Measurements from ENCODE around the gene TTPAL. TPM values are rescaled to one million over a fixed set of nuclear protein-coding genes. Genes with fewer than 3 reads are reported as not detected.

Gene TTPAL
- total RNA-seq, 2 donors from 2014 or later = 18.3 to 19.4 TPM

DNA sequence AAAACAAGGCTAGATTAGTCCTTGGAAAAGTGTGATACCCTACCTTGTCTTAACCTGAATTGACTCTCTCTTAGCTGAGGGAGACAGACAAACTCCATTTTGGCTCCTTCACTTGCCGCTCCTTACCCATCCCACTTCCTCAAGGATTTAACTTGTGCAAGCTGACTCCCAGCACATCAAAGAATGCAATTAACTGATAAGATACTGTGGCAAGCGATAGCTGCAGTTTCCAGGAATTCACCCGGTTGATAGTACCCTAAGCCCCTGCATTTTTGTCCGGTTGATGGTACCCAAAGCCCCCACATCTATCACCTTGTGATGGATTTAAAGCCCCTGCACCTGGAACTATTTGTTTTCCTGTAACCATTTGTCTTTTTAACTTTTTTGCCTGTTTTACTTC is 48.1 kb downstream of the TTPAL start:
- no peaks in the 10 kb centered on the region for H3K4me1 ChIP-seq (ENCODE audit: control insufficient read depth, insufficient read depth, low read length)
- Mint-ChIP-seq H3K4me3 (peak overlapping the region; percentile 92), H3K4me1 (peaks cover 60% of the 10 kb centered on the region), H3K27ac (peak overlapping the region; percentile 95), H3K36me3 (ENCODE audit: low read depth) (peaks cover 10% of the 10 kb centered on the region), H3K27me3 (ENCODE audit: insufficient read depth) (no peaks in the 10 kb centered on the region), H3K9me3 (peaks cover 14% of the 10 kb centered on the region)
- TF ChIP-seq, protein P1, sequence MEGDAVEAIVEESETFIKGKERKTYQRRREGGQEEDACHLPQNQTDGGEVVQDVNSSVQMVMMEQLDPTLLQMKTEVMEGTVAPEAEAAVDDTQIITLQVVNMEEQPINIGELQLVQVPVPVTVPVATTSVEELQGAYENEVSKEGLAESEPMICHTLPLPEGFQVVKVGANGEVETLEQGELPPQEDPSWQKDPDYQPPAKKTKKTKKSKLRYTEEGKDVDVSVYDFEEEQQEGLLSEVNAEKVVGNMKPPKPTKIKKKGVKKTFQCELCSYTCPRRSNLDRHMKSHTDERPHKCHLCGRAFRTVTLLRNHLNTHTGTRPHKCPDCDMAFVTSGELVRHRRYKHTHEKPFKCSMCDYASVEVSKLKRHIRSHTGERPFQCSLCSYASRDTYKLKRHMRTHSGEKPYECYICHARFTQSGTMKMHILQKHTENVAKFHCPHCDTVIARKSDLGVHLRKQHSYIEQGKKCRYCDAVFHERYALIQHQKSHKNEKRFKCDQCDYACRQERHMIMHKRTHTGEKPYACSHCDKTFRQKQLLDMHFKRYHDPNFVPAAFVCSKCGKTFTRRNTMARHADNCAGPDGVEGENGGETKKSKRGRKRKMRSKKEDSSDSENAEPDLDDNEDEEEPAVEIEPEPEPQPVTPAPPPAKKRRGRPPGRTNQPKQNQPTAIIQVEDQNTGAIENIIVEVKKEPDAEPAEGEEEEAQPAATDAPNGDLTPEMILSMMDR (conservative IDR thresholded peaks at IDR 0.05) = no peak
- no peaks in the 10 kb centered on the region for H3K9me3 ChIP-seq (ENCODE audit: control insufficient read depth, low read length)
- H3K9ac ChIP-seq (ENCODE audit: extremely low read depth, low read length, poor library complexity, severe bottlenecking) = peak overlapping the region; percentile 73
- 13 to 43% methylated on average over 4 of the region's 4 CpGs for WGBS, 2 experiments (ENCODE audit: insufficient coverage in 1 of 2, insufficient read length in 1 of 2)
- DNase-seq = peak; percentile 65
- H3K27me3 ChIP-seq (ENCODE audit: control insufficient read depth, insufficient read depth, low read length, poor library complexity, severe bottlenecking) = no peaks in the 10 kb centered on the region
- peaks cover 13% of the 10 kb centered on the region for H3K36me3 ChIP-seq (ENCODE audit: control insufficient read depth, insufficient read depth, low read length)
- peak overlapping the region; percentile 26 for H3K27ac ChIP-seq (ENCODE audit: low read depth, low read length)
- H3K4me3 ChIP-seq (ENCODE audit: low read length) = peak overlapping the region; percentile 99

DNA sequence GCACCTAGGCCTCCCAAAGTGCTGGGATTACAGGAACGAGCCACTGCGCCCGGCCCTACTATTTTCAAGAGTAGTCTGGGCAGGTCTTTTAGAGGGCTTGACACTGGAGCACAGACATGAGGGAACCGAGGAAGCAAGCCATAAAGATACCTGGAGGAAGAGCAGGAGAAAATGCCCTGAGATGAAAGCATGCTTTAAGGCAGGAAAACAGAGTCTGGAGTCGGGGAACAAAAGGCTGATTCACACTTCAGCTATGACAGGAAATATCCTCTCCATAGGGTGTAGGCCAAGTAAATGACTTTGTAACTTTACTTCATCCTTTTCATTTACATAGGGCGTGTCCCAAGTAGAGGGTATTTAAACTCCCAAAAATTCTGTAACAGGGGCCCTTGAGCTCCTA is 50.5 kb downstream of the TTPAL start:
- Histone ChIP-seq H3K27ac (ENCODE audit: low read depth, low read length) (no peak overlapping the region), H3K4me1 (ENCODE audit: control insufficient read depth, insufficient read depth, low read length) (no peaks in the 10 kb centered on the region), H3K36me3 (ENCODE audit: control insufficient read depth, insufficient read depth, low read length) (no peaks in the 10 kb centered on the region), H3K9me3 (ENCODE audit: control insufficient read depth, low read length) (no peaks in the 10 kb centered on the region), H3K4me3 (ENCODE audit: low read length) (no peak overlapping the region), H3K9ac (ENCODE audit: extremely low read depth, low read length, poor library complexity, severe bottlenecking) (no peak overlapping the region), H3K27me3 (ENCODE audit: control insufficient read depth, insufficient read depth, low read length, poor library complexity, severe bottlenecking) (no peaks in the 10 kb centered on the region)
- no peaks in the 10 kb centered on the region for H3K27me3 Mint-ChIP-seq (ENCODE audit: insufficient read depth)
- peaks cover 42% of the 10 kb centered on the region for H3K4me1 Mint-ChIP-seq
- TF ChIP-seq, protein P1 (conservative IDR thresholded peaks at IDR 0.05) = no peak
- DNase-seq = peak; percentile 79
- H3K27ac Mint-ChIP-seq = peak overlapping the region; percentile 95
- 53 to 61% methylated on average over 5 to 6 of the region's 6 CpGs for WGBS, 2 experiments (ENCODE audit: insufficient coverage in 1 of 2, insufficient read length in 1 of 2)
- no peaks in the 10 kb centered on the region for H3K36me3 Mint-ChIP-seq (ENCODE audit: low read depth)
- H3K4me3 Mint-ChIP-seq = no peak overlapping the region
- H3K9me3 Mint-ChIP-seq = peaks cover 14% of the 10 kb centered on the region

DNA sequence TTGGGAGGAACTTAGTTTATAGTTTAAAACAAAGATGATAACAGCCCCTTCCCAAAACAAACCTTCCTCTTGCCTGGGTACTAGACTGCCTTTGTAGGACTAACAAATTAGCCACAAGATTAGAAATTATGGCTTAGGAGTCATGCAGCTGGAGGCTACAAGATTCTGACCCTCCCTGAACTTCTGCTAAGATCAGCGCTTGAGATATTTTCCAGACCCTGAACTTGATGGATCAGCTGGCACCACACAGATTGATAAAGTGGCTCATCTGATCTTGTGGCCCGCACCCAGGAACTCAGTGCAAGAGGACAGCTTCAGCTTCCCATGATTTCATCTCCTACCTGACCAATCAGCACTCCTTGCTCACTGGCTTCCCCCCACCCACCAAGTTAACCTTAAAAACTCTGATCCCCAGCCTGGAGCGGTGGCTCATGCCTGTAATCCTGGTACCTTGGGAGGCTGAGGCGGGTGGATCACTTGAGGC is 52.1 kb downstream of the TTPAL start:
- Mint-ChIP-seq H3K27ac (no peak overlapping the region), H3K27me3 (ENCODE audit: insufficient read depth) (no peaks in the 10 kb centered on the region), H3K4me3 (no peak overlapping the region), H3K4me1 (peaks cover 35% of the 10 kb centered on the region), H3K9me3 (peaks cover 14% of the 10 kb centered on the region), H3K36me3 (ENCODE audit: low read depth) (no peaks in the 10 kb centered on the region)
- Histone ChIP-seq H3K9me3 (ENCODE audit: control insufficient read depth, low read length) (no peaks in the 10 kb centered on the region), H3K4me3 (ENCODE audit: low read length) (no peak overlapping the region), H3K4me1 (ENCODE audit: control insufficient read depth, insufficient read depth, low read length) (no peaks in the 10 kb centered on the region), H3K27me3 (ENCODE audit: control insufficient read depth, insufficient read depth, low read length, poor library complexity, severe bottlenecking) (no peaks in the 10 kb centered on the region), H3K36me3 (ENCODE audit: control insufficient read depth, insufficient read depth, low read length) (no peaks in the 10 kb centered on the region), H3K27ac (ENCODE audit: low read depth, low read length) (no peak overlapping the region), H3K9ac (ENCODE audit: extremely low read depth, low read length, poor library complexity, severe bottlenecking) (no peak overlapping the region)
- 94 to 96% methylated on average over 4 of the region's 4 CpGs for WGBS, 2 experiments (ENCODE audit: insufficient coverage in 1 of 2, insufficient read length in 1 of 2)
- no peak for DNase-seq
- TF ChIP-seq, protein P1 (conservative IDR thresholded peaks at IDR 0.05) = no peak
